ENCODE data around the gene ZNF311. TPM values are rescaled to one million over a fixed set of nuclear protein-coding genes. Genes with fewer than 3 reads are reported as not detected.

ZNF311 gene
- total RNA-seq, 3 donors from 2014 or later = 0.96 to 3.7 (median 2.0) TPM

DNA sequence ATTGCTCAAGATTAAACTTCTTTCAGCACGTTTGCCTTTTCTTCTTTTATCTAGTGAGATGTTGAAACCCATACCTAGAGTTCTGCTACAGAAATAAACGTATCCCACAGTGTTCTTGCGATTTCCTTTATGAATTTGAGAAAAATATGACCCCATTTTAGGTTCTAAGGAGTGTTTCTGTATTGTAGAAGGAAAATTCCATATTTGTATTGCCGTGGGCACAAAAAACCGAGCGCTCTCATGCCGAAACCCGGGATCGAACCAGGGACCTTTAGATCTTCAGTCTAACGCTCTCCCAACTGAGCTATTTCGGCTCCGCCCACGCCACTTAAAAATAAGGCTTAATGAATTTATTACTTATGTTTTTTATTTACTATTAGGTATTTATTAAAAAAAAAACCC lies 23.7 kb downstream of the ZNF311 start:
- intact Hi-C loops (cut with DNase I; ENCODE audit: low total_unique reads) = loop anchor here (5.0 kb wide), 1 partner anchor 39 kb away; no protein-coding TSS in a partner anchor
- Histone ChIP-seq H3K9me3 (no peaks in the 10 kb centered on the region), H3K27ac (peak overlapping the region; percentile 48 to 83), H3K27me3 (no peaks in the 10 kb centered on the region), H3K36me3 (no peaks in the 10 kb centered on the region), H3K4me1 (no peaks in the 10 kb centered on the region), H3K4me3 (peak overlapping the region; percentile 49 to 85 (median 70))
- TF ChIP-seq, protein P1, sequence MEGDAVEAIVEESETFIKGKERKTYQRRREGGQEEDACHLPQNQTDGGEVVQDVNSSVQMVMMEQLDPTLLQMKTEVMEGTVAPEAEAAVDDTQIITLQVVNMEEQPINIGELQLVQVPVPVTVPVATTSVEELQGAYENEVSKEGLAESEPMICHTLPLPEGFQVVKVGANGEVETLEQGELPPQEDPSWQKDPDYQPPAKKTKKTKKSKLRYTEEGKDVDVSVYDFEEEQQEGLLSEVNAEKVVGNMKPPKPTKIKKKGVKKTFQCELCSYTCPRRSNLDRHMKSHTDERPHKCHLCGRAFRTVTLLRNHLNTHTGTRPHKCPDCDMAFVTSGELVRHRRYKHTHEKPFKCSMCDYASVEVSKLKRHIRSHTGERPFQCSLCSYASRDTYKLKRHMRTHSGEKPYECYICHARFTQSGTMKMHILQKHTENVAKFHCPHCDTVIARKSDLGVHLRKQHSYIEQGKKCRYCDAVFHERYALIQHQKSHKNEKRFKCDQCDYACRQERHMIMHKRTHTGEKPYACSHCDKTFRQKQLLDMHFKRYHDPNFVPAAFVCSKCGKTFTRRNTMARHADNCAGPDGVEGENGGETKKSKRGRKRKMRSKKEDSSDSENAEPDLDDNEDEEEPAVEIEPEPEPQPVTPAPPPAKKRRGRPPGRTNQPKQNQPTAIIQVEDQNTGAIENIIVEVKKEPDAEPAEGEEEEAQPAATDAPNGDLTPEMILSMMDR (IDR thresholded peaks at IDR 0.05) = peak in 1 of 3 donors; percentile 1
- no peak for TF ChIP-seq POLR2A (IDR thresholded peaks at IDR 0.05)
- TF ChIP-seq POLR2AphosphoS5 (IDR thresholded peaks at IDR 0.05) = no peak
- DNase-seq (ENCODE audit: low spot score in 2 of 2) = peak; percentile 44 to 56

DNA sequence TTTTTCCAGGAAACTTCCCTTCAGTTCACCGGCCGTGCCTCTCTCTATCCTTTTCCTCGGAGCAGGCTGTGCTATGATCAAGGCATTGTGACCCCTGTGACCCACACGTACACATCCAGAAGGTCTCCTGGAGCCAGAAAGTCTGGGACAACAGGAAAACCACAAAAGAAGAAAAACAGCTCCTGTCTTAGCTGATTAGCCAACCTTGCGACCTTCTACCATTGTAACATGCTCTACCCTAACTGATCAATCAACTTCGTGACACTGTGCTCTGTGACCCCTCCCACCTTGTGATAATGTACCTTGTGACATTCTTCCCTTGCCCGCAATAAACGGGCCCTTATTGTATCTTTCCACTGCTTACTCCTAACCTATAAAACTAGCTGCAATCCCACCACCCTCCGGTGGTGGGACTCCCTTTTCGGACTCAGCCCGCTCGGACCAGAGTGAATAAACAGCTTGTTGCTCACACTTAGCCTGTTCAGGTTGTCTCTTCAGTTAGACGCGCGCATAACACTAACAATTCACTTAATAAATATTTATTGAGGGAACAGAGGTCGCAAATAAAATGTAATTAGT lies 24.2 kb downstream of the ZNF311 start:
- Histone ChIP-seq H3K4me3 (peak overlapping the region; percentile 49 to 85 (median 70)), H3K4me1 (no peaks in the 10 kb centered on the region), H3K36me3 (no peaks in the 10 kb centered on the region), H3K27ac (peak overlapping the region; percentile 48 to 83), H3K27me3 (no peaks in the 10 kb centered on the region), H3K9me3 (no peaks in the 10 kb centered on the region)
- no peak for TF ChIP-seq POLR2A (IDR thresholded peaks at IDR 0.05)
- TF ChIP-seq, protein P1 (IDR thresholded peaks at IDR 0.05) = peak; percentile 30 to 54 (median 34)
- peak in 1 of 2 donors; percentile 39 for DNase-seq (ENCODE audit: low spot score in 2 of 2)
- intact Hi-C loops (cut with DNase I; ENCODE audit: low total_unique reads) = loop anchor here (5.0 kb wide), 1 partner anchor 39 kb away; no protein-coding TSS in a partner anchor

DNA sequence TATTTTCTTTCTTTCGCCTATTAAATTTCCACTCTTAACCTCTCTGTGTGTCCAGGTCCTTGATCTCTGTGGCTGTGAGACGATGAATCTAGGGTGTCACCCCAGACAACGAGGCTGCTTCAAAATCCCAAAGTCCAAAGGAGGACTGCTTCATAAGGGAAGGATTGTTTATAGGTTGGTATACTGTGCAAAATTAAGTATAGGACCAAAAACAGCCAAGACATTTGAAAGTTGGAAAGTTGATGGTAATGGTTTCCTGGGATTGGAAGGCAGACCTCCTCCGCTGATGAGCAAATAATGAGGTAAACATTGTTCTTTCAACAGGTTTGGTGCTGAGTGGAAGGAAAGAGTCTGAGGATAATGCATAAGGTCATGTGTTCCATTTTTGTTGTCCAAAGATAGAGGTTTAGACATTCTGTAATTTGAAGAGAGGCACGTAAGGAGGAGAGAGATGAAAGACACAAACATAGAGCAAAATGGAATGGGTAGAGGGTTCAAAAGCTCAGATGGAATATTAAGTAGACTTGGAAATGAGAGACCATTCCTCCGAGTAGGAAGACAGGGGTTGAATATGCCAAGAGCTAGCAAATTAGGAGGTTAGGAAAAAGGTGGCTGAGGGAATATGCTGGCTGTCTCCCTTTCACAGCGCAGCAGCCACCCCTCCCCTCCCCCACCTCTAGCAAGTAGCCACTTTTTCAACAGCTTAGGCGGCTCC lies 24.8 kb downstream of the ZNF311 start:
- intact Hi-C loops (cut with DNase I; ENCODE audit: low total_unique reads) = loop anchor here (5.0 kb wide), 1 partner anchor 38 kb away; no protein-coding TSS in a partner anchor
- Histone ChIP-seq H3K27ac (peak overlapping the region; percentile 48 to 83), H3K27me3 (no peaks in the 10 kb centered on the region), H3K9me3 (no peaks in the 10 kb centered on the region), H3K4me1 (no peaks in the 10 kb centered on the region), H3K4me3 (peak overlapping the region; percentile 49 to 85 (median 70)), H3K36me3 (no peaks in the 10 kb centered on the region)
- TF ChIP-seq POLR2A (IDR thresholded peaks at IDR 0.05) (no peak), POLR2AphosphoS5 (IDR thresholded peaks at IDR 0.05) (no peak)
- TF ChIP-seq, protein P1 (IDR thresholded peaks at IDR 0.05) = no peak
- DNase-seq (ENCODE audit: low spot score in 2 of 2) = no peak

DNA sequence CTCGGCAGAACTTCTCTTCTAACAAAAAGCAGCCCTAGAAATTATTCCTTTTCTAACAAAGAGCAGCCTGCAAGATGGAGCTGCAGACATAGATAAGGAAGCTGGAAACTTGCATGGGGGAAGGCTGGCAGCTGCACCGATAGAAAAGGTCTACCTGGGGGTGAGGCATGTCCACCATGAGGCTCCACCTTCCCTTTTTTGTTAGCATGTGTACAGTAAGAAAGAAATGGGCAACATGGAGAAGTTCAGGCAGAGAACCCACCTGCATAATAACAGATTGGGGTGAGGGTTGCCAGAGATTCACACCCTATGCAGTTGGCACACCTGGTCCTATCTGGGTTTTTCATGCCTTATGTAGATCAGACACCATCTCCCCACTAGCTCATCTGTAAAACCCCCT lies 25.4 kb downstream of the ZNF311 start:
- intact Hi-C loops (cut with DNase I; ENCODE audit: low total_unique reads) = loop anchor here (5.0 kb wide), 1 partner anchor 37 kb away; no protein-coding TSS in a partner anchor
- Histone ChIP-seq H3K36me3 (no peaks in the 10 kb centered on the region), H3K27ac (no peak overlapping the region), H3K27me3 (no peaks in the 10 kb centered on the region), H3K4me1 (no peaks in the 10 kb centered on the region), H3K4me3 (no peak overlapping the region), H3K9me3 (no peaks in the 10 kb centered on the region)
- TF ChIP-seq POLR2A (IDR thresholded peaks at IDR 0.05) = no peak
- TF ChIP-seq, protein P1 (IDR thresholded peaks at IDR 0.05) = no peak
- TF ChIP-seq POLR2AphosphoS5 (IDR thresholded peaks at IDR 0.05) = no peak
- DNase-seq (ENCODE audit: low spot score in 2 of 2) = no peak

DNA sequence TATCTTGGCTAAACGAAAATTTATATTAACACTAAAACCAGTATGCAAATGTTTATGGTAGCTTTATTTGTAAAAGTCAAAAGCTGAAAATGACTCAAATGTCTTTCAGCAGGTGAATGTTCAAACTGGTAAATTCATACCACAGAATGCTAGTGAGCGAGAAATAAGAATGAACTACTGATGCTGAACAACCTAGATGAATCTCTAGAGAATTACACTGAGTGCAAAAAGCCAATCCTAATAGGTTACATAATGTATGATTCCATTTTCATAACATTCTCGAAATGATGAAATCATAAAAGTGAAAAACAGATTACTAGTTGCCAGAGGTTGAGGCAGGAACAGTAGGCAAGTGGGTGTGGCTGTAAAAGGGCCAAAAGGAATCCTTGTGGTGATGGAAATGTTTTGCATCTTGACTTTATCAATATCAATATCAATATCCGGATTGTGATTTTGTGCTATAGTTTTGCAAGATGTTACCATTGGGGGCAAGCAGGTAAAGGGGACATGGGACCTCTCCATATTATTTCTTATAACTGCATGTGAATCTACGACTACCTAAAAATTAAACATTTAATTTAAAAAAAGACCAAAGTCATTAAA lies 26.1 kb downstream of the ZNF311 start:
- no peaks in the 10 kb centered on the region for H3K4me1 ChIP-seq
- H3K36me3 ChIP-seq = no peaks in the 10 kb centered on the region
- TF ChIP-seq, protein P1 (IDR thresholded peaks at IDR 0.05) = no peak
- no peak for TF ChIP-seq POLR2A (IDR thresholded peaks at IDR 0.05)
- TF ChIP-seq POLR2AphosphoS5 (IDR thresholded peaks at IDR 0.05) = no peak

More for the DNA sequence above, 26.1 kb downstream of the ZNF311 start:
- no peak for DNase-seq (ENCODE audit: low spot score in 2 of 2)
- intact Hi-C loops (cut with DNase I; ENCODE audit: low total_unique reads) = no loop called here
- no peak overlapping the region for H3K27ac ChIP-seq
- H3K4me3 ChIP-seq = no peak overlapping the region
- no peaks in the 10 kb centered on the region for H3K9me3 ChIP-seq
- no peaks in the 10 kb centered on the region for H3K27me3 ChIP-seq

All from breast epithelium (tissue), 4 donors.